ENCODE data around the gene ANKS1B. TPM values are rescaled to one million over a fixed set of nuclear protein-coding genes. Genes with fewer than 3 reads are reported as not detected.
"Not testable (repeated sequence)": the region's sequence is repeated elsewhere in the genome, so short reads cannot be mapped to it uniquely, and the experiment has no call there.

The ANKS1B gene
- total RNA-seq, 3 donors from 2014 or later (not counting 1 experiment from before 2014, with no cell fraction given) = not detected

DNA sequence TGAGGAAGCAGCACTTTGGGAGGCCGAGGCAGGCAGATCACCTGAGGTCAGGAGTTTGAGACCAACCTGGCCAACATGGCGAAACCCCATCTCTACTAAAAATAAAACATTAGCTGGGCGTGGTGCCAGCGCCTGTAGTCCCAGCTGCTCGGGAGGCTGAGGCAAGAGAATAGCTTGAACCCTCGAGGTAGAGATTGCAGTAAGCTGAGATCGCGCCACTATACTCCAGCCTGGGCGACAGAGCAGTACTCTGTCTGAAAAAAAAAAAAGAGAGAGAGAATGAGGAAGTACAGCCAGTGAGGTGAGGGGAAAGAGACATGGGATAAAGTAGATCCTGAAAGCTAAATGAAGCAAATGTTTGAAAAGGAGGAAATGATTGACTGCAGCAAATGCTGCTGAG, 21.1 kb upstream of the ANKS1B start:
- H3K4me3 Mint-ChIP-seq; H3K27ac ChIP-seq (ENCODE audit: low read length); H3K9me3 ChIP-seq (ENCODE audit: control insufficient read depth, insufficient read depth, low read length); H3K36me3 ChIP-seq (ENCODE audit: control insufficient read depth, insufficient read depth, low read length); H3K36me3 Mint-ChIP-seq; DNase-seq; intact Hi-C loops (cut with micrococcal nuclease); ATAC-seq; H3K27ac Mint-ChIP-seq; H3K4me1 Mint-ChIP-seq; H3K27me3 ChIP-seq (ENCODE audit: control insufficient read depth, insufficient read depth, low read length); H3K27me3 Mint-ChIP-seq (ENCODE audit: low read depth in 2 of 2); H3K4me1 ChIP-seq (ENCODE audit: control insufficient read depth, insufficient read depth, low read length); H3K4me3 ChIP-seq (ENCODE audit: low read length): not testable (repeated sequence)
- H3K9me3 Mint-ChIP-seq = peaks cover 5 to 13% of the 10 kb centered on the region in 2 donors
- WGBS (ENCODE audit: insufficient coverage) = 88% methylated on average over 9 of the region's 9 CpGs

DNA sequence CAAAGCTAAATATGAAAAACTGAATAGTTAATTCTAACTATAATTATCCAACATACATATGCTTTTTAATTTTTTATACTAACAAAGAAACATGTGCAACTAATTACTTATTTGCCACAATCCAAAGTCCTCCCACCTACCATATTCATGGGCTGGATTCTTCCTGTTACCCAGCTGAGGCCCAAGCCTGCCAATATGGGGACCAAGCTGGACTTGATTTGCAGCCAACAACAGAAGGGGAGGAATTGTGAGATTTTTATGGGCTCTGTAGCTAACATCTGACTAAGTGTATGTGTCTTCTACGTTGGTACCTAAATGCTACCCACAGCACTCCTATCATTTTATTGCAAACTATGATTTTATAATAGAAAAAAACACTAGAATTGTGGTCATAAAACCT, 13.1 kb upstream of the ANKS1B start:
- TF ChIP-seq, protein P1, sequence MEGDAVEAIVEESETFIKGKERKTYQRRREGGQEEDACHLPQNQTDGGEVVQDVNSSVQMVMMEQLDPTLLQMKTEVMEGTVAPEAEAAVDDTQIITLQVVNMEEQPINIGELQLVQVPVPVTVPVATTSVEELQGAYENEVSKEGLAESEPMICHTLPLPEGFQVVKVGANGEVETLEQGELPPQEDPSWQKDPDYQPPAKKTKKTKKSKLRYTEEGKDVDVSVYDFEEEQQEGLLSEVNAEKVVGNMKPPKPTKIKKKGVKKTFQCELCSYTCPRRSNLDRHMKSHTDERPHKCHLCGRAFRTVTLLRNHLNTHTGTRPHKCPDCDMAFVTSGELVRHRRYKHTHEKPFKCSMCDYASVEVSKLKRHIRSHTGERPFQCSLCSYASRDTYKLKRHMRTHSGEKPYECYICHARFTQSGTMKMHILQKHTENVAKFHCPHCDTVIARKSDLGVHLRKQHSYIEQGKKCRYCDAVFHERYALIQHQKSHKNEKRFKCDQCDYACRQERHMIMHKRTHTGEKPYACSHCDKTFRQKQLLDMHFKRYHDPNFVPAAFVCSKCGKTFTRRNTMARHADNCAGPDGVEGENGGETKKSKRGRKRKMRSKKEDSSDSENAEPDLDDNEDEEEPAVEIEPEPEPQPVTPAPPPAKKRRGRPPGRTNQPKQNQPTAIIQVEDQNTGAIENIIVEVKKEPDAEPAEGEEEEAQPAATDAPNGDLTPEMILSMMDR (IDR thresholded peaks at IDR 0.05) = no peak
- H3K4me1 Mint-ChIP-seq = no peaks in the 10 kb centered on the region
- ATAC-seq = no peak
- no peaks in the 10 kb centered on the region for H3K27me3 ChIP-seq (ENCODE audit: control insufficient read depth, insufficient read depth, low read length)
- peaks cover 6% of the 10 kb centered on the region for H3K36me3 Mint-ChIP-seq
- H3K4me1 ChIP-seq (ENCODE audit: control insufficient read depth, insufficient read depth, low read length) = no peaks in the 10 kb centered on the region
- no peak overlapping the region for H3K4me3 Mint-ChIP-seq
- H3K36me3 ChIP-seq (ENCODE audit: control insufficient read depth, insufficient read depth, low read length) = no peaks in the 10 kb centered on the region
- no peak for DNase-seq
- WGBS (ENCODE audit: insufficient coverage) = no CpG with 5 or more reads among the region's 1 CpG
- no peaks in the 10 kb centered on the region for H3K27me3 Mint-ChIP-seq (ENCODE audit: low read depth in 2 of 2)
- H3K27ac Mint-ChIP-seq = no peak overlapping the region
- H3K9me3 Mint-ChIP-seq = peaks cover 3 to 6% of the 10 kb centered on the region in 2 donors
- no peak overlapping the region for H3K4me3 ChIP-seq (ENCODE audit: low read length)
- intact Hi-C loops (cut with micrococcal nuclease) = no loop called here
- H3K27ac ChIP-seq (ENCODE audit: low read length) = no peak overlapping the region
- H3K9me3 ChIP-seq (ENCODE audit: control insufficient read depth, insufficient read depth, low read length) = no peaks in the 10 kb centered on the region

DNA sequence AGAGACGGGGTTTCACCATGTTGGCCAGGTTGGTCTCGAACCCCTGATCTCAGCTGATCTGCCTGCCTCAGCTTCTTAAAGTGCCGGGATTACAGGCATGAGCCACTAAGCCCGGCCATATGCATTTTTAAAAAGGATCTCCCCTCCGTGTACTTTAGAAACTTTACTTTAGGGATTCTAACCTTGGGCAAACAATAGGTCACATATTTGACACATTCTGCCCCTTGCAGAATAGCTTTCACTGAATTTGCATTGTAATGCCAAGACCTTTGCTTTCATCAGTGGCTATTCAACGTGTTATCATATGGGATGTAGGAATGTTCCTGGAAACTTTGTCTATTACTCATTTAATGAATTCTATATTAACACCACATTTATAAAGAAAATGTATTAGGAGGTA, 11.4 kb upstream of the ANKS1B start:
- H3K27me3 Mint-ChIP-seq (ENCODE audit: low read depth in 2 of 2) = peaks cover 0 to under 1% of the 10 kb centered on the region in 2 donors
- no peak overlapping the region for H3K27ac Mint-ChIP-seq
- H3K4me1 ChIP-seq (ENCODE audit: control insufficient read depth, insufficient read depth, low read length) = no peaks in the 10 kb centered on the region
- H3K4me3 ChIP-seq (ENCODE audit: low read length) = no peak overlapping the region
- H3K4me3 Mint-ChIP-seq = no peak overlapping the region
- no peaks in the 10 kb centered on the region for H3K4me1 Mint-ChIP-seq
- 82% methylated on average over 5 of the region's 6 CpGs for WGBS (ENCODE audit: insufficient coverage)
- TF ChIP-seq, protein P1 (IDR thresholded peaks at IDR 0.05) = no peak
- no peaks in the 10 kb centered on the region for H3K9me3 ChIP-seq (ENCODE audit: control insufficient read depth, insufficient read depth, low read length)
- intact Hi-C loops (cut with micrococcal nuclease) = no loop called here
- no peaks in the 10 kb centered on the region for H3K36me3 ChIP-seq (ENCODE audit: control insufficient read depth, insufficient read depth, low read length)
- no peak for DNase-seq
- peaks cover 6% of the 10 kb centered on the region for H3K36me3 Mint-ChIP-seq
- no peak overlapping the region for H3K27ac ChIP-seq (ENCODE audit: low read length)
- no peak for ATAC-seq
- H3K9me3 Mint-ChIP-seq = peaks cover 6 to 8% of the 10 kb centered on the region in 2 donors
- H3K27me3 ChIP-seq (ENCODE audit: control insufficient read depth, insufficient read depth, low read length) = no peaks in the 10 kb centered on the region

DNA sequence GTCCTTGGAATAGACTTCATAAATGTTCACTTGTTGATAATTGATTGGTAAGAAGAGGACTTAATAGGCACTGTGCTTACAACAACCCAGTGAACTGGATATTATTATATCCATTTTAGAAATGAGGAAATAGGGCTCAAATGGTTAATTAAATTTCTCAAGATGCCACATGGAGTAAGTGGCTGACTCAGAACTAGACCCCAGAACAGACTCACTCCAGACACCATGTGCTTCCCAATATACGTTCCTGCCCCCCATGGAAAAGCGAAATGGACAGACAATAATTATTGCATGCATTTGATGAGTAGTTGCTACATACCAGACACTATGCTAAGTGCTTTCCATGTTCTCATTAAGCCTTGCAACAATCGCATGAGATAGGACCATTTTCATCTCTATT, 895 bp upstream of the ANKS1B start:
- DNase-seq = no peak
- TF ChIP-seq, protein P1 (IDR thresholded peaks at IDR 0.05) = no peak
- H3K4me3 Mint-ChIP-seq = peak overlapping the region; percentile 25
- peaks cover 14% of the 10 kb centered on the region for H3K27me3 ChIP-seq (ENCODE audit: control insufficient read depth, insufficient read depth, low read length)
- no peaks in the 10 kb centered on the region for H3K36me3 ChIP-seq (ENCODE audit: control insufficient read depth, insufficient read depth, low read length)
- no peak for ATAC-seq
- intact Hi-C loops (cut with micrococcal nuclease) = no loop called here
- WGBS (ENCODE audit: insufficient coverage) = 88% methylated on average over 3 of the region's 3 CpGs
- no peaks in the 10 kb centered on the region for H3K9me3 Mint-ChIP-seq
- H3K27ac Mint-ChIP-seq = no peak overlapping the region
- no peak overlapping the region for H3K27ac ChIP-seq (ENCODE audit: low read length)
- H3K9me3 ChIP-seq (ENCODE audit: control insufficient read depth, insufficient read depth, low read length) = no peaks in the 10 kb centered on the region
- H3K36me3 Mint-ChIP-seq = no peaks in the 10 kb centered on the region
- H3K4me3 ChIP-seq (ENCODE audit: low read length) = no peak overlapping the region
- peaks cover 29 to 36% of the 10 kb centered on the region in 2 donors for H3K27me3 Mint-ChIP-seq (ENCODE audit: low read depth in 2 of 2)
- peaks cover 5% of the 10 kb centered on the region for H3K4me1 ChIP-seq (ENCODE audit: control insufficient read depth, insufficient read depth, low read length)
- peaks cover 0 to 6% of the 10 kb centered on the region in 2 donors for H3K4me1 Mint-ChIP-seq

All from natural killer cell (primary cell).